Spleen (tissue), 11 donors: ENCODE data around the gene ATG7. TPM values are rescaled to one million over a fixed set of nuclear protein-coding genes. Genes with fewer than 3 reads are reported as not detected.

Source experiments
- DNase-seq: peaks from one replicate; pipeline ENCODE4 v3.0.0-alpha.2; 2020
- H3K27ac ChIP-seq, 8 donors: fragments of 200-600 bp; sonication (generic) in 7 of 8; 1 replicate in 4 of 8; 2 replicates in 4 of 8; pipeline versions ENCODE4 v1.5.0 to v1.8.0; 2016 to 2021; ENCODE audit warnings: inconsistent platforms in 4 of 8, mild to moderate bottlenecking in 4 of 8, moderate library complexity in 1 of 8
- H3K27me3 ChIP-seq, 7 donors: fragments of 200-600 bp; sonication (generic) in 6 of 7; replicated peaks in 1 of 7; 1 replicate in 4 of 7; 2 replicates in 3 of 7; pipeline versions ENCODE4 v1.5.0 to v1.8.0; 2016 to 2021; ENCODE audit warnings: inconsistent platforms in 3 of 7, mild to moderate bottlenecking in 1 of 7
- H3K36me3 ChIP-seq, 6 donors: fragments of 200-600 bp; sonication (generic) in 5 of 6; 1 replicate in 4 of 6; 2 replicates in 2 of 6; pipeline versions ENCODE4 v1.5.0 to v1.8.0; 2016 to 2021; ENCODE audit warnings: inconsistent platforms in 2 of 6
- H3K4me1 ChIP-seq, 6 donors: fragments of 200-600 bp; sonication (generic) in 5 of 6; 1 replicate in 3 of 6; 2 replicates in 3 of 6; pipeline versions ENCODE4 v1.5.0 to v1.8.0; 2016 to 2021; ENCODE audit warnings: inconsistent platforms in 3 of 6
- H3K4me3 ChIP-seq, 8 donors: fragments of 200-600 bp; sonication (generic) in 7 of 8; 1 replicate in 4 of 8; 2 replicates in 4 of 8; pipeline versions ENCODE4 v1.5.0 to v1.8.0; 2016 to 2021; ENCODE audit warnings: inconsistent platforms in 4 of 8, mild to moderate bottlenecking in 4 of 8, moderate library complexity in 2 of 8
- H3K9me3 ChIP-seq, 8 donors: fragments of 200-600 bp; sonication (generic) in 7 of 8; 1 replicate in 4 of 8; 2 replicates in 4 of 8; pipeline versions ENCODE4 v1.5.0 to v1.8.0; 2016 to 2021; ENCODE audit warnings: inconsistent platforms in 4 of 8
- CTCF ChIP-seq, 11 experiments: fragments of 200-600 bp in 7 of 11; fragments of 450-650 bp in 4 of 11; sonication (generic) in 4 of 11; IDR thresholded peaks in 8 of 11; conservative IDR thresholded peaks in 3 of 11; 1 replicate in 7 of 11; 2 replicates in 4 of 11; pipeline versions ENCODE4 v1.4.0 to v1.8.0; 2016 to 2021; ENCODE audit warnings: antibody characterized with exemption in 11 of 11, inconsistent platforms in 4 of 11, mild to moderate bottlenecking in 1 of 11
- POLR2A ChIP-seq, 3 donors: fragments of 450-650 bp; IDR thresholded peaks; one replicate each; pipeline ENCODE4 v1.5.1; 2017; ENCODE audit warnings: antibody characterized with exemption in 3 of 3, mild to moderate bottlenecking in 1 of 3
- POLR2AphosphoS5 ChIP-seq, 3 donors: sonication (generic); formaldehyde crosslinking; IDR thresholded peaks; one replicate each; pipeline ENCODE4 v1.5.1; 2017; ENCODE audit warnings: antibody characterized with exemption in 3 of 3
- WGBS, 5 donors: extraction: QIAGEN DNeasy Blood & Tissue Kit in 3 of 5; methylation state at CpG; one replicate each; pipeline versions ENCODE4 v1.1.5 to v1.1.7; 2013 to 2018; 5-methylcytosine and 5-hydroxymethylcytosine counted together
- intact Hi-C: fragments of 100-400 bp; cut with DNase I; formaldehyde crosslinking; loops from one replicate; pipeline ENCODE4 v1.15.0; 2023; ENCODE audit warnings: low total_unique reads
- polyA plus RNA-seq, 3 donors: library from polyadenylated mRNA; stranded (reverse); fragments of 200-250 nt; gene quantifications; one replicate each; pipeline ENCODE4 v1.2.1, GENCODE V29; 2013
- total RNA-seq, 7 donors: library from RNA; depleted of rRNA in 3 of 7; stranded (reverse); fragments of >200 nt in 3 of 7; fragmentation: NEBNext Ultra II Directional in 4 of 7; extraction: Animal tissue kit (Norgen Biotek cat#: 25700) in 4 of 7; gene quantifications; one replicate each; pipeline versions ENCODE4 v1.1.0 to v1.2.1, GENCODE V29; 2016 to 2021
- donor health status: healthy with polysubstance abuse.
- donor health status: DM: no; HTN: no; CAD: no; lungs with moderate emphysema.
- donor health status: DM: no; HTN: no; CAD: no.
- donor health status: Bipolar disorder and iron deficiency.
- donor health status: healthy.
- donor health status: DM: no; HTN: no; CAD: no.
- donor health status: DM: yes; HTN: yes; CAD: no.

The ATG7 gene
- total and polyA plus RNA-seq, 10 donors: 7.5 to 114 (median 77.1) TPM

- intact Hi-C loops: no loop called here
- no peaks in the 10 kb centered on the region for H3K27me3 ChIP-seq
- WGBS, 5 donors: 72 to 89% (median 81%) methylated on average over 6 of the region's 6 CpGs
- H3K9me3 ChIP-seq: peaks cover 0 to 11% (median 9%) of the 10 kb centered on the region in 8 donors
- peaks cover 0 to 25% (median 0%) of the 10 kb centered on the region in 6 donors for H3K36me3 ChIP-seq
- H3K4me3 ChIP-seq: peak overlapping the region in 2 of 8 donors; percentile 56 to 76
- TF ChIP-seq CTCF (IDR thresholded peaks at IDR 0.05 in 8 of 11, conservative IDR thresholded peaks at IDR 0.05 in 3 of 11) (no peak), POLR2A (IDR thresholded peaks at IDR 0.05) (no peak), POLR2AphosphoS5 (IDR thresholded peaks at IDR 0.05) (no peak)
- DNase-seq: no peak
- H3K4me1 ChIP-seq: peaks cover 12 to 63% (median 42%) of the 10 kb centered on the region in 6 donors
- peak overlapping the region in 7 of 8 donors; percentile 90 to 94 (median 93) for H3K27ac ChIP-seq
Observed at GRCh38 chr3:11274566-11275142, 2.5 kb downstream of the ATG7 start.

GRCh38 chr3:11275926-11276325 is 3.7 kb downstream of the ATG7 start:
- H3K27me3 ChIP-seq: no peaks in the 10 kb centered on the region
- TF ChIP-seq CTCF (IDR thresholded peaks at IDR 0.05 in 8 of 11, conservative IDR thresholded peaks at IDR 0.05 in 3 of 11): no peak
- no peak for TF ChIP-seq POLR2AphosphoS5 (IDR thresholded peaks at IDR 0.05)
- TF ChIP-seq POLR2A (IDR thresholded peaks at IDR 0.05): no peak
- DNase-seq: no peak
- WGBS, 5 donors: 20 to 61% (median 47%) methylated on average over 1 to 2 of the region's 2 CpGs
- peak overlapping the region in 6 of 8 donors; percentile 17 to 94 (median 54) for H3K27ac ChIP-seq
- H3K36me3 ChIP-seq: peaks cover 0 to 35% (median 0%) of the 10 kb centered on the region in 6 donors
- intact Hi-C loops: no loop called here
- peaks cover 0 to 11% (median 9%) of the 10 kb centered on the region in 8 donors for H3K9me3 ChIP-seq
- peaks cover 12 to 63% (median 43%) of the 10 kb centered on the region in 6 donors for H3K4me1 ChIP-seq
- no peak overlapping the region for H3K4me3 ChIP-seq

- Histone ChIP-seq H3K27ac (peak overlapping the region in 1 of 8 donors; percentile 92), H3K4me3 (no peak overlapping the region), H3K27me3 (no peaks in the 10 kb centered on the region), H3K4me1 (peaks cover 12 to 64% (median 45%) of the 10 kb centered on the region in 6 donors), H3K9me3 (peaks cover 0 to 11% (median 9%) of the 10 kb centered on the region in 8 donors), H3K36me3 (peaks cover 0 to 45% (median 2%) of the 10 kb centered on the region in 6 donors)
- intact Hi-C loops: no loop called here
- no peak for DNase-seq
- TF ChIP-seq POLR2A (IDR thresholded peaks at IDR 0.05): no peak
- no peak for TF ChIP-seq POLR2AphosphoS5 (IDR thresholded peaks at IDR 0.05)
- TF ChIP-seq CTCF (IDR thresholded peaks at IDR 0.05 in 8 of 11, conservative IDR thresholded peaks at IDR 0.05 in 3 of 11): no peak
- WGBS, 5 donors: 85 to 93% (median 88%) methylated on average over 2 of the region's 2 CpGs
Observed at GRCh38 chr3:11276901-11277300, 4.7 kb downstream of the ATG7 start.

GRCh38 chr3:11282250-11283138 is 10.3 kb downstream of the ATG7 start:
- H3K4me1 ChIP-seq: peaks cover 1 to 65% (median 32%) of the 10 kb centered on the region in 6 donors
- no peaks in the 10 kb centered on the region for H3K27me3 ChIP-seq
- no peak for DNase-seq
- no peak overlapping the region for H3K4me3 ChIP-seq
- H3K36me3 ChIP-seq: peaks cover 0 to 82% (median 10%) of the 10 kb centered on the region in 6 donors
- H3K9me3 ChIP-seq: peaks cover 0 to 5% (median 3%) of the 10 kb centered on the region in 8 donors
- H3K27ac ChIP-seq: peak overlapping the region in 7 of 8 donors; percentile 48 to 83 (median 68)
- WGBS, 5 donors: 58 to 75% (median 66%) methylated on average over 5 of the region's 5 CpGs
- TF ChIP-seq POLR2A (IDR thresholded peaks at IDR 0.05) (no peak), POLR2AphosphoS5 (IDR thresholded peaks at IDR 0.05) (peak in 1 of 3 donors; percentile 33), CTCF (IDR thresholded peaks at IDR 0.05 in 8 of 11, conservative IDR thresholded peaks at IDR 0.05 in 3 of 11) (no peak)
- intact Hi-C loops: no loop called here
